H1 (cell line): ENCODE measurements around the gene SRP9. TPM values are rescaled to one million over a fixed set of nuclear protein-coding genes. Genes with fewer than 3 reads are reported as not detected.

Source experiments
- CTCF ChIA-PET: fragments of 300-600 bp; sonication (Branson Sonifier 250); formaldehyde crosslinking; loops from one replicate; lab custom pipeline; 2021; ENCODE audit not compliant: partially characterized antibody; lab: Charles Lee
- POLR2A ChIA-PET: fragments of 300-600 bp; sonication (Branson Sonifier 250); formaldehyde crosslinking; loops from one replicate; lab custom pipeline; 2021; ENCODE audit warnings: inconsistent platforms; ENCODE audit not compliant: partially characterized antibody; lab: Charles Lee
- DNase-seq, 2 experiments: peaks; one replicate each; pipeline versions ENCODE4 v3.0.0 to v3.0.0-alpha.2; 2010 to 2022; ENCODE audit warnings: low spot score in 2 of 2, low read depth in 1 of 2, mixed read lengths in 1 of 2
- FAIRE-seq: peaks from 2 replicates; lab custom pipeline; 2011; peaks lifted over from hg19 to GRCh38; lab: Jason Lieb, UNC
- H2AFZ ChIP-seq: 2 replicates; pipeline ENCODE4 v1.8.1; 2012; ENCODE audit warnings: low read length, inconsistent platforms
- H2AK5ac ChIP-seq: 2 replicates; pipeline ENCODE4 v1.6.1; 2013; ENCODE audit warnings: low read depth, low read length
- H2BK120ac ChIP-seq: replicated peaks from 2 replicates; pipeline ENCODE3; 2013; ENCODE audit warnings: low read depth, low read length, inconsistent platforms
- H2BK12ac ChIP-seq: 2 replicates; pipeline ENCODE4 v1.6.1; 2013; ENCODE audit warnings: low read depth, low read length
- H2BK15ac ChIP-seq: 2 replicates; pipeline ENCODE4 v1.6.1; 2013; ENCODE audit warnings: low read length
- H2BK20ac ChIP-seq: 2 replicates; pipeline ENCODE4 v1.6.1; 2013; ENCODE audit warnings: low read length
- H2BK5ac ChIP-seq: 2 replicates; pipeline ENCODE4 v1.6.1; 2013; ENCODE audit warnings: low read depth, low read length
- H3K14ac ChIP-seq: 2 replicates; pipeline ENCODE4 v1.6.1; 2013; ENCODE audit warnings: inconsistent platforms; ENCODE audit not compliant: insufficient read length
- H3K18ac ChIP-seq: 2 replicates; pipeline ENCODE4 v1.6.1; 2013; ENCODE audit warnings: low read length; ENCODE audit errors: extremely low read depth
- H3K23ac ChIP-seq: 2 replicates; pipeline ENCODE4 v1.6.1; 2013; ENCODE audit warnings: inconsistent platforms; ENCODE audit not compliant: insufficient read length
- H3K23me2 ChIP-seq: 2 replicates; pipeline ENCODE4 v1.6.1; 2013; ENCODE audit warnings: low read depth, low read length
- H3K27ac ChIP-seq: 2 replicates; pipeline ENCODE4 v1.6.1; 2011; ENCODE audit warnings: low read depth, low read length, inconsistent platforms
- H3K27me3 ChIP-seq, 4 experiments: replicated peaks in 1 of 4; 1 replicate in 1 of 4; 2 replicates in 3 of 4; pipeline versions ENCODE4 v1.6.1 to v1.8.1; 2011 to 2013; ENCODE audit warnings: low read length in 3 of 4, mild to moderate bottlenecking in 3 of 4, inconsistent platforms in 2 of 4, mixed read lengths in 2 of 4, moderate library complexity in 1 of 4; ENCODE audit not compliant: control insufficient read depth in 3 of 4, insufficient read depth in 3 of 4; ENCODE audit errors: extremely low read depth in 1 of 4
- H3K36me3 ChIP-seq, 4 experiments: 2 replicates each; pipeline versions ENCODE4 v1.6.1 to v1.8.1; 2011 to 2013; ENCODE audit warnings: mild to moderate bottlenecking in 4 of 4, low read length in 3 of 4, moderate library complexity in 2 of 4, control low read depth in 1 of 4, inconsistent platforms in 1 of 4; ENCODE audit not compliant: insufficient read depth in 4 of 4, control insufficient read depth in 2 of 4
- H3K4ac ChIP-seq: replicated peaks from 2 replicates; pipeline ENCODE3; 2013; ENCODE audit warnings: low read length, low read depth, mixed read lengths, inconsistent platforms; ENCODE audit not compliant: insufficient read length
- H3K4me1 ChIP-seq, 4 experiments: replicated peaks in 1 of 4; 1 replicate in 1 of 4; 2 replicates in 3 of 4; pipeline versions ENCODE4 v1.6.1 to v1.8.1; 2011 to 2013; ENCODE audit warnings: low read length in 3 of 4, inconsistent platforms in 2 of 4, mixed read lengths in 1 of 4; ENCODE audit not compliant: insufficient read depth in 4 of 4, control insufficient read depth in 3 of 4
- H3K4me2 ChIP-seq, 2 experiments: 2 replicates each; pipeline versions ENCODE4 v1.6.1 to v1.8.1; 2011 to 2013; ENCODE audit warnings: low read depth in 2 of 2, low read length in 2 of 2, control low read depth in 1 of 2, inconsistent platforms in 1 of 2, mild to moderate bottlenecking in 1 of 2; ENCODE audit not compliant: insufficient read depth in 1 of 2
- H3K4me3 ChIP-seq, 4 experiments: fragments of 200-600, 300-600 bp in 1 of 4; sonication (generic), shearing (Covaris generic), sonication (Bioruptor Twin) in 1 of 4; 2 replicates each; pipeline versions ENCODE4 v1.5.1 to v1.8.1; 2011 to 2016; ENCODE audit warnings: low read length in 4 of 4, low read depth in 3 of 4, control low read depth in 2 of 4, inconsistent platforms in 2 of 4, mild to moderate bottlenecking in 2 of 4, mixed read lengths in 1 of 4, moderate library complexity in 1 of 4; ENCODE audit not compliant: insufficient read depth in 2 of 4; ENCODE audit errors: extremely low read depth in 1 of 4
- H3K56ac ChIP-seq: replicated peaks from 2 replicates; pipeline ENCODE3; 2013; ENCODE audit warnings: low read depth, mild to moderate bottlenecking, mixed read lengths, low read length, inconsistent platforms; ENCODE audit not compliant: insufficient read length
- H3K79me1 ChIP-seq: 2 replicates; pipeline ENCODE4 v1.6.1; 2013; ENCODE audit warnings: low read depth, low read length, control low read depth
- H3K79me2 ChIP-seq, 2 experiments: 2 replicates each; pipeline versions ENCODE4 v1.6.1 to v1.8.1; 2012 to 2013; ENCODE audit warnings: low read length in 2 of 2, mild to moderate bottlenecking in 2 of 2, inconsistent platforms in 1 of 2; ENCODE audit not compliant: insufficient read depth in 2 of 2, control insufficient read depth in 1 of 2
- H3K9ac ChIP-seq, 4 experiments: replicated peaks in 1 of 4; 1 replicate in 1 of 4; 2 replicates in 3 of 4; pipeline versions ENCODE4 v1.6.1 to v1.8.1; 2011 to 2013; ENCODE audit warnings: low read depth in 3 of 4, low read length in 3 of 4, control low read depth in 2 of 4, mild to moderate bottlenecking in 2 of 4, moderate library complexity in 2 of 4, inconsistent platforms in 1 of 4; ENCODE audit errors: extremely low read depth in 1 of 4
- H3K9me3 ChIP-seq, 2 experiments: 2 replicates each; pipeline versions ENCODE4 v1.6.1 to v1.8.1; 2012 to 2013; ENCODE audit warnings: mild to moderate bottlenecking in 2 of 2, moderate library complexity in 2 of 2, control low read depth in 1 of 2, inconsistent platforms in 1 of 2, low read depth in 1 of 2, low read length in 1 of 2, mixed read lengths in 1 of 2; ENCODE audit not compliant: insufficient read depth in 2 of 2
- H4K20me1 ChIP-seq, 2 experiments: replicated peaks in 1 of 2; 2 replicates each; pipeline versions ENCODE3 to v1.8.1; 2011 to 2013; ENCODE audit warnings: inconsistent platforms in 2 of 2, low read length in 2 of 2, mild to moderate bottlenecking in 1 of 2; ENCODE audit not compliant: insufficient read depth in 2 of 2, control insufficient read depth in 1 of 2
- H4K5ac ChIP-seq: 2 replicates; pipeline ENCODE4 v1.6.1; 2013; ENCODE audit warnings: low read length, low read depth, mixed read lengths, inconsistent platforms; ENCODE audit not compliant: insufficient read length
- H4K8ac ChIP-seq: 2 replicates; pipeline ENCODE4 v1.8.0; 2013; ENCODE audit warnings: mild to moderate bottlenecking, moderate library complexity, low read length, inconsistent platforms; ENCODE audit not compliant: insufficient read depth; ENCODE audit errors: extremely low read depth
- H4K91ac ChIP-seq: replicated peaks from 2 replicates; pipeline ENCODE3; 2013; ENCODE audit warnings: low read length, mixed read lengths, inconsistent platforms; ENCODE audit not compliant: insufficient read length
- SRF ChIP-seq: IDR thresholded peaks from 2 replicates; pipeline ENCODE4 v1.6.1; 2011; ENCODE audit warnings: mild to moderate bottlenecking, low read depth, low read length, moderate library complexity
- WGBS, 2 experiments: shearing (Covaris generic) in 1 of 2; methylation state at CpG; one replicate each; pipeline versions ENCODE4 v1.1.6 to v1.1.7; 2013 to 2015; ENCODE audit warnings: low lambda C conversion rate in 2 of 2, mixed read lengths in 2 of 2, inconsistent platforms in 1 of 2, low coverage in 1 of 2, missing lambda C conversion rate in 1 of 2; ENCODE audit not compliant: insufficient replicate concordance in 2 of 2, insufficient coverage in 1 of 2, insufficient read length in 1 of 2; ENCODE audit errors: extremely low coverage in 1 of 2, missing lambda C conversion rate in 1 of 2; 5-methylcytosine and 5-hydroxymethylcytosine counted together
- polyA plus RNA-seq, 7 experiments: library from polyadenylated mRNA; depleted of rRNA in 3 of 7; stranded (reverse) in 5 of 7; unstranded in 2 of 7; fragments of >200 nt in 5 of 7; fragments of 200-250 nt in 2 of 7; gene quantifications; 1 replicate in 5 of 7; 2 replicates in 1 of 7; 4 replicates in 1 of 7; pipeline versions ENCODE4 v1.2.1 to v1.2.3, GENCODE V29; 2011 to 2013; ENCODE audit warnings: missing spikeins in 2 of 7, mixed read lengths in 2 of 7
- total RNA-seq: library from RNA; stranded (reverse); fragmentation: NEBNext Ultra II Directional; extraction: Animal tissue kit (Norgen Biotek cat#: 25700); gene quantifications from 2 replicates; pipeline ENCODE4 v1.2.1, GENCODE V29; 2021

SRP9 gene
- total and polyA plus RNA-seq, 2 of the 8 experiments (the other 6 are each of a cell fraction or from before 2014, with no cell fraction given) = 446 to 572 TPM

GRCh38 chr1:225750420-225750819, 27.2 kb upstream of the SRP9 start:
- no peak overlapping the region for H2BK12ac ChIP-seq
- H3K4me1 ChIP-seq = peaks cover 2 to 5% (median 3%) of the 10 kb centered on the region in 4 experiments; a peak in 4 of 7 replicates
- no peak overlapping the region for H2BK20ac ChIP-seq
- H3K79me2 ChIP-seq = no peaks in the 10 kb centered on the region
- no peak overlapping the region for H2BK15ac ChIP-seq
- DNase-seq (no peak), FAIRE-seq (no peak)
- WGBS, 2 experiments = 63% methylated on average over 4 of the region's 4 CpGs; no CpG with 5 or more reads in 1 of the 2 experiments
- no peak overlapping the region for H2BK5ac ChIP-seq
- H4K20me1 ChIP-seq = no peaks in the 10 kb centered on the region
- ChIA-PET POLR2A (interaction anchor here (1.0 to 2.4 kb wide), 3 partner anchors 20 to 27 kb away, joined by 4 to 6 read pairs (median 5); partner anchors contain the start of gene SRP9), CTCF (interaction anchor here (1.1 to 1.9 kb wide), 3 partner anchors 18 to 96 kb away, joined by 3 to 4 read pairs (median 4); no protein-coding TSS in a partner anchor)
- H3K27ac ChIP-seq = no peak overlapping the region
- 0 out of 7 replicates have a peak, but pooled peaks cover 0 to 1% (median 0%) of the 10 kb centered on the region in 4 experiments for H3K27me3 ChIP-seq
- no peak overlapping the region for H3K56ac ChIP-seq
- H3K18ac ChIP-seq = no peak overlapping the region
- no peak overlapping the region for H4K5ac ChIP-seq
- H3K79me1 ChIP-seq = no peaks in the 10 kb centered on the region
- 0 out of 2 replicates have a peak, but pooled peaks cover 2% of the 10 kb centered on the region for H3K23me2 ChIP-seq
- H2AFZ ChIP-seq = no peak overlapping the region
- H3K4me3 ChIP-seq = no peak overlapping the region
- no peak overlapping the region for H3K23ac ChIP-seq
- no peaks in the 10 kb centered on the region for H3K36me3 ChIP-seq
- no peaks in the 10 kb centered on the region for H3K9me3 ChIP-seq
- H3K4ac ChIP-seq = no peak overlapping the region
- H4K91ac ChIP-seq = no peak overlapping the region
- H3K9ac ChIP-seq = no peak overlapping the region
- H4K8ac ChIP-seq = no peak overlapping the region
- H2AK5ac ChIP-seq = no peak overlapping the region
- H2BK120ac ChIP-seq = no peak overlapping the region
- no peak overlapping the region for H3K14ac ChIP-seq
- no peak overlapping the region for H3K4me2 ChIP-seq
- TF ChIP-seq SRF = no peak
